DMS79 (cell line): ENCODE data around the gene ROR1.
"Not testable (repeated sequence)": the region's sequence is repeated elsewhere in the genome, so short reads cannot be mapped to it uniquely, and the experiment has no call there.

Experiments
- DNase-seq: peaks from one replicate; lab custom pipeline; 2025; lab: John Stamatoyannopoulos, UW

ROR1 gene

GRCh38 chr1:64062529-64062928 is 288.7 kb downstream of the ROR1 start:
- DNase-seq, result no peak

- no peak for DNase-seq
These were observed 289.2 kb downstream of the ROR1 start for GRCh38 chr1:64062941-64063581.

GRCh38 chr1:64065571-64065970 is 291.8 kb downstream of the ROR1 start:
- no peak for DNase-seq

- DNase-seq, result no peak
These were observed 298.4 kb downstream of the ROR1 start for GRCh38 chr1:64072089-64072793.

- no peak for DNase-seq
These were observed 299.9 kb downstream of the ROR1 start for GRCh38 chr1:64073705-64074104.

GRCh38 chr1:64074767-64075166 is 300.9 kb downstream of the ROR1 start:
- no peak for DNase-seq

GRCh38 chr1:64077281-64077940 is 303.6 kb downstream of the ROR1 start:
- DNase-seq, result no peak

GRCh38 chr1:64080941-64081562 is 307.2 kb downstream of the ROR1 start:
- no peak for DNase-seq

- no peak for DNase-seq
These were observed 308.6 kb downstream of the ROR1 start for GRCh38 chr1:64082459-64082858.

GRCh38 chr1:64084451-64084850 is 310.6 kb downstream of the ROR1 start:
- DNase-seq, result no peak

- DNase-seq, result no peak
These were observed 314.0 kb downstream of the ROR1 start for GRCh38 chr1:64087768-64088167.

- DNase-seq, result no peak
These were observed 316.6 kb downstream of the ROR1 start for GRCh38 chr1:64090436-64090835.

- no peak for DNase-seq
These were observed 319.1 kb downstream of the ROR1 start for GRCh38 chr1:64092851-64093371.

GRCh38 chr1:64093941-64094340 is 320.1 kb downstream of the ROR1 start:
- no peak for DNase-seq

- DNase-seq, result no peak
These were observed 322.0 kb downstream of the ROR1 start for GRCh38 chr1:64095832-64096231.

- no peak for DNase-seq
These were observed 324.0 kb downstream of the ROR1 start for GRCh38 chr1:64097859-64098258.

- no peak for DNase-seq
These were observed 324.6 kb downstream of the ROR1 start for GRCh38 chr1:64098436-64098835.

- DNase-seq, result no peak
These were observed 325.2 kb downstream of the ROR1 start for GRCh38 chr1:64098846-64099582.

GRCh38 chr1:64100791-64101190 is 327.0 kb downstream of the ROR1 start:
- no peak for DNase-seq

- DNase-seq, result not testable (repeated sequence)
These were observed 330.8 kb downstream of the ROR1 start for GRCh38 chr1:64104585-64104984.

GRCh38 chr1:64107118-64107519 is 333.3 kb downstream of the ROR1 start:
- no peak for DNase-seq

- DNase-seq, result no peak
These were observed 333.8 kb downstream of the ROR1 start for GRCh38 chr1:64107632-64108031.
